ENCODE results near the gene C17orf114.

DNA sequence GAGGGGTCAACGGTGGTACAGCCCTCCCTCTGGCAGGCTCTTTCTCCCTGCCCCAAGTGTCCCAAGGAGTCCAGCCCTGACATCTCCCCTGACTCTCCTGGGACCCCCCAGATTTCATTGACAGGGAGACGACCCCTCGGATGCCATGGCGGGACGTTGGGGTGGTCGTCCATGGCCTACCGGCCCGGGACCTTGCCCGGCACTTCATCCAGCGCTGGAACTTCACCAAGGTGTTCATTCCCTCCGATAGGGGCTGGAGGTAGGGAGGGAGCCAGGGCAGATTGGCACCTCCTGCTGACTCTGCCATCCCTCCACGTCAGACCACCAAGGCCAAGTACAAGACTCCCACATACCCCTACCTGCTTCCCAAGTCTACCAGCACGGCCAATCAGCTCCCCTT, 14.7 kb upstream of the C17orf114 start:
- TF ChIP-seq, protein P1, sequence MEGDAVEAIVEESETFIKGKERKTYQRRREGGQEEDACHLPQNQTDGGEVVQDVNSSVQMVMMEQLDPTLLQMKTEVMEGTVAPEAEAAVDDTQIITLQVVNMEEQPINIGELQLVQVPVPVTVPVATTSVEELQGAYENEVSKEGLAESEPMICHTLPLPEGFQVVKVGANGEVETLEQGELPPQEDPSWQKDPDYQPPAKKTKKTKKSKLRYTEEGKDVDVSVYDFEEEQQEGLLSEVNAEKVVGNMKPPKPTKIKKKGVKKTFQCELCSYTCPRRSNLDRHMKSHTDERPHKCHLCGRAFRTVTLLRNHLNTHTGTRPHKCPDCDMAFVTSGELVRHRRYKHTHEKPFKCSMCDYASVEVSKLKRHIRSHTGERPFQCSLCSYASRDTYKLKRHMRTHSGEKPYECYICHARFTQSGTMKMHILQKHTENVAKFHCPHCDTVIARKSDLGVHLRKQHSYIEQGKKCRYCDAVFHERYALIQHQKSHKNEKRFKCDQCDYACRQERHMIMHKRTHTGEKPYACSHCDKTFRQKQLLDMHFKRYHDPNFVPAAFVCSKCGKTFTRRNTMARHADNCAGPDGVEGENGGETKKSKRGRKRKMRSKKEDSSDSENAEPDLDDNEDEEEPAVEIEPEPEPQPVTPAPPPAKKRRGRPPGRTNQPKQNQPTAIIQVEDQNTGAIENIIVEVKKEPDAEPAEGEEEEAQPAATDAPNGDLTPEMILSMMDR (conservative IDR thresholded peaks at IDR 0.05; ENCODE audit: low read depth, low read length) = no peak
- no peak for TF ChIP-seq EZH2 (IDR thresholded peaks at IDR 0.05; ENCODE audit: borderline replicate concordance, low read depth, low read length, poor library complexity, severe bottlenecking)

All from A673 (cell line).